Right lobe of liver (tissue), 6 donors: ENCODE data around the gene DTNB. TPM values are rescaled to one million over a fixed set of nuclear protein-coding genes. Genes with fewer than 3 reads are reported as not detected.

Experiments
- ATAC-seq, 4 donors: fragments of 200-7000 bp; cut with Tn5 transposase; one replicate each; pipeline ENCODE4 v1.9.1; 2020; ENCODE audit warnings: mild to moderate bottlenecking in 4 of 4, moderate library complexity in 4 of 4
- DNase-seq, 3 donors: peaks; one replicate each; pipeline ENCODE4 v3.0.0-alpha.2; 2020
- H3K27ac ChIP-seq, 3 donors: fragments of 200-600 bp; one replicate each; pipeline ENCODE4 v1.8.0; 2022
- H3K27me3 ChIP-seq, 2 donors: fragments of 200-600 bp; one replicate each; pipeline ENCODE4 v1.8.0; 2022
- H3K36me3 ChIP-seq, 4 donors: fragments of 200-600 bp; sonication (generic) in 1 of 4; one replicate each; pipeline versions ENCODE4 v1.5.1 to v1.8.0; 2017 to 2022; ENCODE audit warnings: control low read depth in 1 of 4
- H3K4me1 ChIP-seq, 4 donors: fragments of 200-600 bp; sonication (generic) in 1 of 4; one replicate each; pipeline versions ENCODE4 v1.5.1 to v1.8.0; 2017 to 2022; ENCODE audit warnings: control low read depth in 1 of 4
- H3K4me3 ChIP-seq, 3 donors: fragments of 200-600 bp; one replicate each; pipeline ENCODE4 v1.8.0; 2022
- H3K9me3 ChIP-seq, 4 donors: fragments of 200-600 bp; sonication (generic) in 1 of 4; one replicate each; pipeline versions ENCODE4 v1.5.1 to v1.8.0; 2017 to 2022; ENCODE audit warnings: control low read depth in 1 of 4
- CTCF ChIP-seq, 4 donors: fragments of 200-600 bp in 3 of 4; fragments of 450-650 bp in 1 of 4; IDR thresholded peaks; one replicate each; pipeline versions ENCODE4 v1.5.1 to v1.8.0; 2016 to 2022; ENCODE audit warnings: antibody characterized with exemption in 4 of 4, mild to moderate bottlenecking in 2 of 4
- POLR2A ChIP-seq: fragments of 450-650 bp; IDR thresholded peaks from one replicate; pipeline ENCODE4 v1.6.1; 2017; ENCODE audit warnings: antibody characterized with exemption, mild to moderate bottlenecking
- WGBS: methylation state at CpG from one replicate; pipeline ENCODE4 v1.1.6; 2018; ENCODE audit warnings: low coverage, low lambda C conversion rate; ENCODE audit not compliant: insufficient coverage; ENCODE audit errors: missing lambda C conversion rate; 5-methylcytosine and 5-hydroxymethylcytosine counted together
- intact Hi-C, 2 donors: fragments of 100-400 bp; cut with DNase I; formaldehyde crosslinking; loops; one replicate each; pipeline versions ENCODE4 v1.11.2 to v1.14.1; 2022
- total RNA-seq, 6 experiments: library from RNA; depleted of rRNA in 2 of 6; stranded (reverse); fragments of >200 nt in 2 of 6; fragmentation: NEBNext Ultra II Directional in 3 of 6; extraction: Animal tissue kit (Norgen Biotek cat#: 25700) in 3 of 6; gene quantifications; one replicate each; pipeline versions ENCODE4 v1.1.0 to v1.2.4, GENCODE V29; 2016 to 2023
- donor health status: DM: no; HTN: yes; CAD: no.
- donor health status: DM: no; HTN: no; CAD: no.
- donor health status: DM: no; HTN: no; CAD: no.
- donor health status: DM: no; HTN: yes; CAD: no.
- donor health status: DM: no; HTN: yes; CAD: no.

Gene DTNB
- total RNA-seq, 6 experiments from 2014 or later, result 7.0 to 10.3 (median 8.8) TPM

GRCh38 chr2:25698752-25699151, 25.4 kb upstream of the DTNB start:
- no peaks in the 10 kb centered on the region for H3K36me3 ChIP-seq
- no peak for DNase-seq
- TF ChIP-seq POLR2A (no peak), CTCF (IDR thresholded peaks at IDR 0.05) (no peak)

GRCh38 chr2:25697559-25698341, 24.4 kb upstream of the DTNB start:
- no peak for TF ChIP-seq CTCF (IDR thresholded peaks at IDR 0.05)
- no peak for TF ChIP-seq POLR2A
- ATAC-seq (no peak), DNase-seq (no peak)
- intact Hi-C loops, result no loop called here
- Histone ChIP-seq H3K27ac (no peak overlapping the region), H3K4me3 (no peak overlapping the region), H3K9me3 (no peaks in the 10 kb centered on the region), H3K36me3 (no peaks in the 10 kb centered on the region), H3K27me3 (no peaks in the 10 kb centered on the region), H3K4me1 (no peaks in the 10 kb centered on the region)
- 61% methylated on average over 16 of the region's 17 CpGs for WGBS

More at GRCh38 chr2:25698752-25699151, 25.4 kb upstream of the DTNB start:
- Histone ChIP-seq H3K4me3 (no peak overlapping the region), H3K27ac (no peak overlapping the region), H3K9me3 (no peaks in the 10 kb centered on the region), H3K27me3 (no peaks in the 10 kb centered on the region), H3K4me1 (no peaks in the 10 kb centered on the region)
- intact Hi-C loops, result no loop called here
- ATAC-seq, result no peak

- Histone ChIP-seq H3K4me3 (no peak overlapping the region), H3K9me3 (no peaks in the 10 kb centered on the region), H3K4me1 (no peaks in the 10 kb centered on the region), H3K27ac (no peak overlapping the region), H3K36me3 (no peaks in the 10 kb centered on the region), H3K27me3 (no peaks in the 10 kb centered on the region)
- WGBS, result 95% methylated on average over 4 of the region's 6 CpGs
- ATAC-seq (no peak), DNase-seq (no peak)
- TF ChIP-seq CTCF (IDR thresholded peaks at IDR 0.05) (no peak), POLR2A (no peak)
- intact Hi-C loops, result no loop called here
These were observed 19.5 kb upstream of the DTNB start for GRCh38 chr2:25692737-25693445.

GRCh38 chr2:25692143-25692542, 18.8 kb upstream of the DTNB start:
- Histone ChIP-seq H3K27ac (no peak overlapping the region), H3K9me3 (no peaks in the 10 kb centered on the region), H3K4me1 (no peaks in the 10 kb centered on the region), H3K4me3 (no peak overlapping the region), H3K27me3 (no peaks in the 10 kb centered on the region), H3K36me3 (no peaks in the 10 kb centered on the region)
- DNase-seq (no peak), ATAC-seq (no peak)
- intact Hi-C loops, result no loop called here
- no peak for TF ChIP-seq POLR2A
- WGBS, result 67% methylated on average over 2 of the region's 4 CpGs

- DNase-seq (peak in 1 of 3 donors; percentile 7), ATAC-seq (no peak)
- H3K36me3 ChIP-seq, result no peaks in the 10 kb centered on the region
- H3K4me1 ChIP-seq, result no peaks in the 10 kb centered on the region
- intact Hi-C loops, result no loop called here
- H3K27ac ChIP-seq, result no peak overlapping the region
- WGBS, result 67% methylated on average over 1 of the region's 1 CpG
- H3K27me3 ChIP-seq, result no peaks in the 10 kb centered on the region
- H3K4me3 ChIP-seq, result no peak overlapping the region
- TF ChIP-seq POLR2A, result no peak
- no peak for TF ChIP-seq CTCF (IDR thresholded peaks at IDR 0.05)
- no peaks in the 10 kb centered on the region for H3K9me3 ChIP-seq
These were observed 16.7 kb upstream of the DTNB start for GRCh38 chr2:25690058-25690457.
